Panc1 (cell line): ENCODE measurements around the gene SGMS1. TPM values are rescaled to one million over a fixed set of nuclear protein-coding genes. Genes with fewer than 3 reads are reported as not detected.

ENCODE experiments used
- ATAC-seq: fragments of 200-7000 bp; cut with Tn5 transposase; 2 replicates; pipeline ENCODE4 v1.9.1; 2020; ENCODE audit warnings: mild to moderate bottlenecking, moderate library complexity
- BruUV-seq: library from RNA; stranded (reverse); fragments of 400-500 nt; replicated peaks from 2 replicates; lab custom pipeline; 2021; lab: Mats Ljungman, UMichigan
- CTCF ChIA-PET: fragments of 300-600 bp; sonication (Branson Sonifier 250); formaldehyde crosslinking; loops from one replicate; lab custom pipeline; 2022; ENCODE audit warnings: antibody characterized with exemption; lab: Charles Lee
- POLR2A ChIA-PET: fragments of 300-600 bp; sonication (Branson Sonifier 250); formaldehyde crosslinking; loops from one replicate; lab custom pipeline; 2022; ENCODE audit warnings: antibody characterized with exemption; lab: Charles Lee
- DNase-seq: peaks from one replicate; pipeline ENCODE4 v3.0.0-alpha.2; 2010; ENCODE audit warnings: low read depth, low spot score
- H3K27ac ChIP-seq: 2 replicates; pipeline ENCODE4 v1.5.1; 2011; ENCODE audit warnings: mild to moderate bottlenecking, low read length, inconsistent platforms
- H3K27me3 ChIP-seq: fragments of 200-500 bp; sonication (Bioruptor generic); 2 replicates; pipeline ENCODE4 v1.6.0; 2014; ENCODE audit warnings: low read length, inconsistent platforms; ENCODE audit not compliant: control insufficient read depth, insufficient read depth
- H3K36me3 ChIP-seq: fragments of 200-500 bp; sonication (Bioruptor generic); 2 replicates; pipeline ENCODE4 v1.5.1; 2014; ENCODE audit warnings: inconsistent platforms, mild to moderate bottlenecking, low read length, moderate library complexity; ENCODE audit not compliant: control insufficient read depth, insufficient read depth
- H3K4me1 ChIP-seq: 2 replicates; pipeline ENCODE4 v1.5.1; 2011; ENCODE audit warnings: inconsistent platforms, mild to moderate bottlenecking, low read length, moderate library complexity; ENCODE audit not compliant: control insufficient read depth, insufficient read depth
- H3K4me3 ChIP-seq, 2 experiments: 2 replicates each; pipeline ENCODE4 v1.5.1; 2011 to 2012; ENCODE audit warnings: low read depth in 2 of 2, low read length in 2 of 2, mild to moderate bottlenecking in 2 of 2, inconsistent platforms in 1 of 2, moderate library complexity in 1 of 2
- H3K9me3 ChIP-seq: fragments of 200-500 bp; sonication (Bioruptor generic); 2 replicates; pipeline ENCODE4 v1.5.1; 2014; ENCODE audit warnings: low read depth, mild to moderate bottlenecking, inconsistent platforms, low read length, moderate library complexity; ENCODE audit not compliant: control insufficient read depth, insufficient read depth
- POLR2AphosphoS5 ChIP-seq: IDR thresholded peaks from 2 replicates; pipeline ENCODE4 v1.6.1; 2012; ENCODE audit warnings: mild to moderate bottlenecking, low read depth, low read length, moderate library complexity
- SIN3A ChIP-seq: IDR thresholded peaks from 2 replicates; pipeline ENCODE4 v1.6.1; 2012; ENCODE audit warnings: low read depth, mild to moderate bottlenecking, low read length, moderate library complexity, borderline replicate concordance; ENCODE audit not compliant: insufficient read depth
- TCF7L2 ChIP-seq: IDR thresholded peaks from 2 replicates; pipeline ENCODE4 v1.6.1; 2011; ENCODE audit warnings: mild to moderate bottlenecking, low read depth, low read length, inconsistent platforms
- in situ Hi-C: cut with HindIII; loops from 2 replicates; pipeline ENCODE4 v1.10.0; 2016; ENCODE audit warnings: low sequenced_read_pairs, low pct_unique_long_range_greater_than_20kb
- intact Hi-C: fragments of 100-400 bp; cut with micrococcal nuclease; formaldehyde crosslinking; loops from one replicate; pipeline ENCODE4 v1.10.0; 2022; ENCODE audit not compliant: unreplicated experiment
- total RNA-seq: library from RNA; stranded (reverse); gene quantifications from one replicate; pipeline ENCODE4 v1.2.1, GENCODE V29; 2021; ENCODE audit not compliant: unreplicated experiment
- TF ChIP-seq, protein P1 (sequence below), 2 experiments: IDR thresholded peaks; 2 replicates each; pipeline ENCODE4 v1.6.1; 2011 to 2012; ENCODE audit warnings: low read depth in 2 of 2, control low read depth in 1 of 2, low read length in 1 of 2, mild to moderate bottlenecking in 1 of 2, moderate library complexity in 1 of 2; ENCODE audit not compliant: insufficient read depth in 1 of 2
- TF ChIP-seq, protein P2 (sequence below): fragments of 450-650 bp; IDR thresholded peaks from 2 replicates; pipeline ENCODE4 v1.5.1; 2017; ENCODE audit warnings: mild to moderate bottlenecking

Gene SGMS1
- total RNA-seq, 1 experiment from 2014 or later = 22.0 TPM

DNA sequence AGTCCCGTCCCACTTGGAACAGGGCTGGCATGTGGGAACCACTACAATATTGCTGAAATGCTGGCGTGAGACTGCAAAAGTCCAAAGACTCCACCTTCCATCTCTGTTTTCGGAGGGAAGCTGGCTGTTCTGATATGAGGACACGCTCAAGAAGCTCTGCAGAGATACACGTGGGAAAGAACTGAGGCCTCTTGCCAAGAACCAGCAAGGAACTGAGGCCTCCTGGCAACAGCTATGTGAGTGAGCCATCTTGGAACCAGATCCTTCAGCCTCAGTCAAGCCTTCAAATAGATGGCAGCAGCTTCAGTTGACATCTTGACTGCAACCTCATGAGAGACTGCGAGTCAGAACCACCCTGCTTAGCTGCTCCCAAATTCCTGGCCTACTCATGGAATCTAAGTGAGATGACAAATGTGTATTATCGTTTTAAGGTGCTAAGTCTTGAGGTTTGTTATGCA lies 30.8 kb downstream of the SGMS1 start:
- ATAC-seq (no peak), DNase-seq (no peak)
- Histone ChIP-seq H3K9me3 (no peaks in the 10 kb centered on the region), H3K4me3 (no peak overlapping the region), H3K27ac (no peak overlapping the region), H3K27me3 (no peaks in the 10 kb centered on the region), H3K36me3 (no peaks in the 10 kb centered on the region), H3K4me1 (no peaks in the 10 kb centered on the region; the same call in 1 of the 2 replicates)
- BruUV-seq = no TSS peak
- in situ Hi-C loops = no loop called here
- intact Hi-C loops = no loop called here
- ChIA-PET CTCF (no interaction called here), POLR2A (no interaction called here)
- TF ChIP-seq TCF7L2 = no peak
- no peak for TF ChIP-seq SIN3A
- TF ChIP-seq, protein P1, sequence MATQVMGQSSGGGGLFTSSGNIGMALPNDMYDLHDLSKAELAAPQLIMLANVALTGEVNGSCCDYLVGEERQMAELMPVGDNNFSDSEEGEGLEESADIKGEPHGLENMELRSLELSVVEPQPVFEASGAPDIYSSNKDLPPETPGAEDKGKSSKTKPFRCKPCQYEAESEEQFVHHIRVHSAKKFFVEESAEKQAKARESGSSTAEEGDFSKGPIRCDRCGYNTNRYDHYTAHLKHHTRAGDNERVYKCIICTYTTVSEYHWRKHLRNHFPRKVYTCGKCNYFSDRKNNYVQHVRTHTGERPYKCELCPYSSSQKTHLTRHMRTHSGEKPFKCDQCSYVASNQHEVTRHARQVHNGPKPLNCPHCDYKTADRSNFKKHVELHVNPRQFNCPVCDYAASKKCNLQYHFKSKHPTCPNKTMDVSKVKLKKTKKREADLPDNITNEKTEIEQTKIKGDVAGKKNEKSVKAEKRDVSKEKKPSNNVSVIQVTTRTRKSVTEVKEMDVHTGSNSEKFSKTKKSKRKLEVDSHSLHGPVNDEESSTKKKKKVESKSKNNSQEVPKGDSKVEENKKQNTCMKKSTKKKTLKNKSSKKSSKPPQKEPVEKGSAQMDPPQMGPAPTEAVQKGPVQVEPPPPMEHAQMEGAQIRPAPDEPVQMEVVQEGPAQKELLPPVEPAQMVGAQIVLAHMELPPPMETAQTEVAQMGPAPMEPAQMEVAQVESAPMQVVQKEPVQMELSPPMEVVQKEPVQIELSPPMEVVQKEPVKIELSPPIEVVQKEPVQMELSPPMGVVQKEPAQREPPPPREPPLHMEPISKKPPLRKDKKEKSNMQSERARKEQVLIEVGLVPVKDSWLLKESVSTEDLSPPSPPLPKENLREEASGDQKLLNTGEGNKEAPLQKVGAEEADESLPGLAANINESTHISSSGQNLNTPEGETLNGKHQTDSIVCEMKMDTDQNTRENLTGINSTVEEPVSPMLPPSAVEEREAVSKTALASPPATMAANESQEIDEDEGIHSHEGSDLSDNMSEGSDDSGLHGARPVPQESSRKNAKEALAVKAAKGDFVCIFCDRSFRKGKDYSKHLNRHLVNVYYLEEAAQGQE (IDR thresholded peaks at IDR 0.05; ENCODE audit: insufficient read depth in 1 of 2, low read depth in 2 of 2, low read length in 1 of 2) = no peak
- TF ChIP-seq, protein P2, sequence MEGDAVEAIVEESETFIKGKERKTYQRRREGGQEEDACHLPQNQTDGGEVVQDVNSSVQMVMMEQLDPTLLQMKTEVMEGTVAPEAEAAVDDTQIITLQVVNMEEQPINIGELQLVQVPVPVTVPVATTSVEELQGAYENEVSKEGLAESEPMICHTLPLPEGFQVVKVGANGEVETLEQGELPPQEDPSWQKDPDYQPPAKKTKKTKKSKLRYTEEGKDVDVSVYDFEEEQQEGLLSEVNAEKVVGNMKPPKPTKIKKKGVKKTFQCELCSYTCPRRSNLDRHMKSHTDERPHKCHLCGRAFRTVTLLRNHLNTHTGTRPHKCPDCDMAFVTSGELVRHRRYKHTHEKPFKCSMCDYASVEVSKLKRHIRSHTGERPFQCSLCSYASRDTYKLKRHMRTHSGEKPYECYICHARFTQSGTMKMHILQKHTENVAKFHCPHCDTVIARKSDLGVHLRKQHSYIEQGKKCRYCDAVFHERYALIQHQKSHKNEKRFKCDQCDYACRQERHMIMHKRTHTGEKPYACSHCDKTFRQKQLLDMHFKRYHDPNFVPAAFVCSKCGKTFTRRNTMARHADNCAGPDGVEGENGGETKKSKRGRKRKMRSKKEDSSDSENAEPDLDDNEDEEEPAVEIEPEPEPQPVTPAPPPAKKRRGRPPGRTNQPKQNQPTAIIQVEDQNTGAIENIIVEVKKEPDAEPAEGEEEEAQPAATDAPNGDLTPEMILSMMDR = no peak
- TF ChIP-seq POLR2AphosphoS5 = no peak

DNA sequence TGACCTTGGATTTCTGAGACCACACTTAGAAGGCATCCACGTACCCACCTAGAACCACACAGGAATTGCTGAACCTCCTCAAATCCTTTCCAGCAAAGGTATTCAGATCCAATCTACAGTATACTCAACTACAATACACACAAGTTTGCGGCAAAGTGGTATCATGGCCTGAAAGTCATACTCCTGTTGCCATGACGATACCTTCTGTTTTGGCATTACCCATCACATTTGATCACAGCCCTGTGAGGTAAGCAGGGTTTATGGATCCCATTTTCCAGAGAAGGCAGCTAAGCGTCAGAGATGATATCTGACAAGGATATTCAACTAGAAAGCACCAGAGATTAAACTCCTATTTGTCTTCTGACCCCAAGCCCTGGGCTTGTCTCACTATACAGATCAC lies 32.8 kb downstream of the SGMS1 start:
- no TSS peak for BruUV-seq
- ChIA-PET POLR2A (no interaction called here), CTCF (no interaction called here)
- in situ Hi-C loops = no loop called here
- Histone ChIP-seq H3K4me3 (no peak overlapping the region), H3K4me1 (no peaks in the 10 kb centered on the region), H3K36me3 (no peaks in the 10 kb centered on the region), H3K27me3 (no peaks in the 10 kb centered on the region), H3K27ac (no peak overlapping the region), H3K9me3 (no peaks in the 10 kb centered on the region)
- DNase-seq (no peak), ATAC-seq (no peak)
- intact Hi-C loops = no loop called here
- TF ChIP-seq TCF7L2 = no peak
- TF ChIP-seq POLR2AphosphoS5 = no peak
- TF ChIP-seq SIN3A = no peak
- TF ChIP-seq, protein P2 = no peak
- TF ChIP-seq, protein P1 (IDR thresholded peaks at IDR 0.05; ENCODE audit: insufficient read depth in 1 of 2, low read depth in 2 of 2, low read length in 1 of 2) = no peak
